HepG2 (cell line): ENCODE results near the gene BMERB1. TPM values are rescaled to one million over a fixed set of nuclear protein-coding genes. Genes with fewer than 3 reads are reported as not detected.
"Not testable (repeated sequence)": the region's sequence is repeated elsewhere in the genome, so short reads cannot be mapped to it uniquely, and the experiment has no call there.

ENCODE experiments used
- ATF4 ChIP-seq, 2 experiments: fragments of 450-650 bp in 1 of 2; sonication (generic) in 1 of 2; formaldehyde crosslinking; IDR thresholded peaks; 2 replicates each; pipeline versions ENCODE4 v1.5.0 to v1.8.0; 2020 to 2022; ENCODE audit warnings: mild to moderate bottlenecking in 1 of 2, missing genetic modification reagents in 1 of 2
- CBX5 ChIP-seq: sonication (generic); formaldehyde crosslinking; IDR thresholded peaks from 2 replicates; pipeline ENCODE4 v1.4.0; 2020; ENCODE audit warnings: missing genetic modification reagents, borderline replicate concordance
- ETV5 ChIP-seq: IDR thresholded peaks from 2 replicates; pipeline ENCODE4 v1.6.1; 2018; ENCODE audit warnings: missing biosample characterization, missing genetic modification reagents, inconsistent platforms, borderline replicate concordance
- FOSL2 ChIP-seq: sonication (generic); formaldehyde crosslinking; IDR thresholded peaks from 2 replicates; pipeline ENCODE4 v1.4.0; 2020; ENCODE audit warnings: missing genetic modification reagents
- GABPB1 ChIP-seq: IDR thresholded peaks from 2 replicates; pipeline ENCODE4 v1.6.1; 2016; ENCODE audit warnings: mild to moderate bottlenecking, missing genetic modification reagents, moderate library complexity, missing compliant biosample characterization
- HBP1 ChIP-seq: IDR thresholded peaks from 2 replicates; pipeline ENCODE4 v1.6.1; 2016; ENCODE audit warnings: low read depth, control low read depth
- HOMEZ ChIP-seq: IDR thresholded peaks from 2 replicates; pipeline ENCODE4 v1.6.1; 2016; ENCODE audit warnings: low read depth
- JUNB ChIP-seq: sonication (generic); formaldehyde crosslinking; IDR thresholded peaks from 2 replicates; pipeline ENCODE4 v1.8.0; 2022; ENCODE audit warnings: missing genetic modification reagents, mild to moderate bottlenecking, borderline replicate concordance
- JUND ChIP-seq: sonication (generic); formaldehyde crosslinking; IDR thresholded peaks from 2 replicates; pipeline ENCODE4 v1.8.0; 2022; ENCODE audit warnings: mild to moderate bottlenecking, missing genetic modification reagents
- LCORL ChIP-seq, 2 experiments: fragments of 450-650 bp in 1 of 2; sonication (generic) in 1 of 2; formaldehyde crosslinking in 1 of 2; IDR thresholded peaks; 2 replicates each; pipeline versions ENCODE4 v1.5.0 to v1.6.1; 2017 to 2020; ENCODE audit warnings: antibody characterized with exemption in 1 of 2, missing genetic modification reagents in 1 of 2
- MIXL1 ChIP-seq: IDR thresholded peaks from 2 replicates; pipeline ENCODE4 v1.6.1; 2016
- POGZ ChIP-seq: sonication (generic); formaldehyde crosslinking; IDR thresholded peaks from 2 replicates; pipeline ENCODE4 v1.4.0; 2020; ENCODE audit warnings: mild to moderate bottlenecking, missing genetic modification reagents
- PRPF4 ChIP-seq: fragments of 200-400 bp; formaldehyde crosslinking; IDR thresholded peaks from 2 replicates; pipeline ENCODE4 v1.6.1; 2016; ENCODE audit warnings: low read length, low read depth; ENCODE audit not compliant: poor library complexity, severe bottlenecking
- RXRB ChIP-seq: IDR thresholded peaks from 2 replicates; pipeline ENCODE4 v1.6.1; 2016; ENCODE audit warnings: borderline replicate concordance, missing genetic modification reagents, missing compliant biosample characterization
- SAP130 ChIP-seq: IDR thresholded peaks from 2 replicates; pipeline ENCODE4 v1.6.1; 2016; ENCODE audit warnings: low read depth
- ZBTB38 ChIP-seq: sonication (generic); formaldehyde crosslinking; IDR thresholded peaks from 2 replicates; pipeline ENCODE4 v1.5.1; 2020; ENCODE audit warnings: mild to moderate bottlenecking, missing genetic modification reagents
- ZNF232 ChIP-seq: sonication (generic); formaldehyde crosslinking; IDR thresholded peaks from 2 replicates; pipeline ENCODE4 v1.4.0; 2020; ENCODE audit warnings: missing genetic modification reagents, borderline replicate concordance
- ZNF644 ChIP-seq: IDR thresholded peaks from 2 replicates; pipeline ENCODE4 v1.6.1; 2016; ENCODE audit warnings: low read depth
- ZNF670 ChIP-seq: sonication (generic); formaldehyde crosslinking; IDR thresholded peaks from 2 replicates; pipeline ENCODE4 v1.8.0; 2022; ENCODE audit warnings: mild to moderate bottlenecking, missing genetic modification reagents, borderline replicate concordance
- ZNF792 ChIP-seq: IDR thresholded peaks from 2 replicates; pipeline ENCODE4 v1.6.1; 2016
- polyA plus RNA-seq, 8 experiments: library from polyadenylated mRNA; depleted of rRNA in 3 of 8; stranded (reverse) in 7 of 8; unstranded in 1 of 8; fragments of >200 nt; fragmentation: Illumina TruSeq in 4 of 8; extraction: Trizol in 4 of 8; gene quantifications; 2 replicates each; pipeline versions ENCODE4 v1.2.1 to v1.2.3, GENCODE V29; 2011 to 2016; ENCODE audit warnings: low read depth in 4 of 8, missing spikeins in 1 of 8, mixed read lengths in 1 of 8; ENCODE audit not compliant: insufficient read depth in 1 of 8
- total RNA-seq, 5 experiments: library from RNA; depleted of rRNA; stranded (reverse); fragments of >200 nt; fragmentation: Illumina TruSeq; extraction: Trizol; gene quantifications; 2 replicates each; pipeline ENCODE4 v1.2.3, GENCODE V29; 2016; ENCODE audit warnings: low read depth in 1 of 5
- TF ChIP-seq, protein P1 (sequence below): sonication (generic); formaldehyde crosslinking; IDR thresholded peaks from 2 replicates; pipeline ENCODE4 v1.4.0; 2020; ENCODE audit warnings: missing genetic modification reagents

BMERB1 gene
- total and polyA plus RNA-seq, 2 of the 13 experiments (the other 11 are each of a cell fraction or from before 2014, with no cell fraction given): 1.4 TPM

DNA sequence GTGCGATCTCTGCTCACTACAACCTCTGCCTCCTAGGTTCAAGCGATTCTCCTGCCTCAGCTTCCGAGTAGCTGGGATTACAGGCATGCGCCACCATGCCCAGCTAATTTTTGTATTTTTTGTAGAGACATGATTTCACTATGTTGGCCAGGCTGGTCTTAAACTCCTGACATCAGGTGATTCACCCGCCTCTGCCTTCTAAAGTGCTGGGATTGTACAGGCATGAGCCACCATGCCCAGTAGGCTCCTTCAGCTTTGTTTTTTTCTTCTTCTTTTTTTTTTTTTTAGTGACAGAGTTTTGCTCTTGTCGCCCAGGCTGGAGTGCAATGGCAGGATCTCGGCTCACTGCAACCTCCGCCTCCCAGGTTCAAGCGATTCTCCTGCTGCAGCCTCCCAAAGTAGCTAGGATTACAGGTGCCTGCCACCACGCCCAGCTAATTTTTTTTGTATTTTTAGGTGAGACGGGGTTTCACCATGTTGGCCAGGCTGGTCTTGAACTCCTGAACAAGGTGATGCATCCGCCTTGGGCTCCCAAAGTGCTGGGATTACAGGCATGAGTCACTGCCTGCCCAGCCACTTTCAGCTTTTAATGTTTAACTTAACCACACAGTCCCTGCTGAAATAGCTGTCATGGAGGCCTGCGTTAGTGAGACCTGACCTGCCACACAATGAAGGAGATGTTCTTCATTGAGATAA is 112.8 kb downstream of the BMERB1 start (continued):
- TF ChIP-seq HBP1 (CRISPR knock-in tag) (peak; percentile 27; the same call in 1 of the 2 replicates), JUNB (CRISPR knock-in tag) (peak; percentile 22; the same call in 1 of the 2 replicates), RXRB (CRISPR knock-in tag) (peak; percentile 19; the same call in 1 of the 2 replicates), ZNF792 (CRISPR knock-in tag) (peak; percentile 54; the same call in 1 of the 2 replicates), ZNF232 (CRISPR knock-in tag) (0 out of 2 replicates have a peak, but pooled peaks have one; percentile 36), LCORL (CRISPR knock-in tag; IDR thresholded peaks at IDR 0.05) (peak; percentile 26; the same call in 1 of the 2 replicates), CBX5 (CRISPR knock-in tag) (peak; percentile 13; the same call in 1 of the 2 replicates), POGZ (0 out of 2 replicates have a peak, but pooled peaks have one; percentile 19), ZNF670 (0 out of 2 replicates have a peak, but pooled peaks have one; percentile 39), ATF4 (CRISPR knock-in tag; IDR thresholded peaks at IDR 0.05) (0 out of 4 replicates have a peak, but pooled peaks of 1 of the 2 experiments have one; percentile 7), GABPB1 (CRISPR knock-in tag) (peak; percentile 31; the same call in 1 of the 2 replicates), PRPF4 (peak; percentile 44), ZNF644 (CRISPR knock-in tag) (peak; percentile 78), HOMEZ (CRISPR knock-in tag) (peak; percentile 35; the same call in 1 of the 2 replicates), ZBTB38 (CRISPR knock-in tag) (peak; percentile 43; the same call in 1 of the 2 replicates), JUND (CRISPR knock-in tag) (peak; percentile 72; the same call in 1 of the 2 replicates), FOSL2 (CRISPR knock-in tag) (peak; percentile 97), ETV5 (peak; percentile 24; the same call in 1 of the 2 replicates), SAP130 (CRISPR knock-in tag) (peak; percentile 56), MIXL1 (CRISPR knock-in tag) (peak; percentile 43; the same call in 1 of the 2 replicates)
- TF ChIP-seq, protein P1, sequence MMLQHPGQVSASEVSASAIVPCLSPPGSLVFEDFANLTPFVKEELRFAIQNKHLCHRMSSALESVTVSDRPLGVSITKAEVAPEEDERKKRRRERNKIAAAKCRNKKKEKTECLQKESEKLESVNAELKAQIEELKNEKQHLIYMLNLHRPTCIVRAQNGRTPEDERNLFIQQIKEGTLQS (CRISPR knock-in tag): peak; percentile 78
- not testable (repeated sequence) for TF ChIP-seq LCORL (IDR thresholded peaks at IDR 0.05)
